ENCODE measurements around the gene HCST.
"Not testable (repeated sequence)": the region's sequence is repeated elsewhere in the genome, so short reads cannot be mapped to it uniquely, and the experiment has no call there.

Gene HCST

GRCh38 chr19:35879068-35879467, 23.3 kb upstream of the HCST start:
- DNase-seq (ENCODE audit: extremely low read depth in 1 of 2, low read depth in 1 of 2): no peak

DNA sequence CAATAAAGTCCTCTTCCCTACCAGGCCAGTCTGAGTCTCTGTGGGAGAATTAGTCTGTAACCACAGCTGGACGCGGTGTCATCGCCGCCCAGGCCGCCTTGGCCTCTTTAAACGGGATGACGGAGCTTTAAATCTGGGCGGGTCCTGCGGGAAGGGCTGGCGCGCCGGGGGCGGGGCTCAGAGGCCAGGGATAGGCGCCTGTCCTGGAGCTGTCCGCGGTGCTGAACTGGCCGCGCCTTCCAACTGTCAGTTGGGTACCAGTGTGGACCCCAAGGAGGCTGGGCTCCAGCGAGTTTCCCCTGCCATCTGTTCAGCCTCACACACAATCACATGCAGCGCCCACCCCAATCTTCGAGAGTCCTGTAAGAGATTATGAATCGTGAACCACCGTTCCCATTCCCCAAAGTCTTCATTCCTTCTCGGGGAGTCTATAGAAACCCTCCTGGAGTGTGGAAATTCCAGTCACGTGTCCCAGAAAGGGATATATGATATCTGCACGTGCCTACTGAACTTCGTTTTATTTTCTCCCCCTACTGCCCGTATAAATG, 22.5 kb upstream of the HCST start:
- peak; percentile 64 to 77 for DNase-seq (ENCODE audit: extremely low read depth in 1 of 2, low read depth in 1 of 2)

DNA sequence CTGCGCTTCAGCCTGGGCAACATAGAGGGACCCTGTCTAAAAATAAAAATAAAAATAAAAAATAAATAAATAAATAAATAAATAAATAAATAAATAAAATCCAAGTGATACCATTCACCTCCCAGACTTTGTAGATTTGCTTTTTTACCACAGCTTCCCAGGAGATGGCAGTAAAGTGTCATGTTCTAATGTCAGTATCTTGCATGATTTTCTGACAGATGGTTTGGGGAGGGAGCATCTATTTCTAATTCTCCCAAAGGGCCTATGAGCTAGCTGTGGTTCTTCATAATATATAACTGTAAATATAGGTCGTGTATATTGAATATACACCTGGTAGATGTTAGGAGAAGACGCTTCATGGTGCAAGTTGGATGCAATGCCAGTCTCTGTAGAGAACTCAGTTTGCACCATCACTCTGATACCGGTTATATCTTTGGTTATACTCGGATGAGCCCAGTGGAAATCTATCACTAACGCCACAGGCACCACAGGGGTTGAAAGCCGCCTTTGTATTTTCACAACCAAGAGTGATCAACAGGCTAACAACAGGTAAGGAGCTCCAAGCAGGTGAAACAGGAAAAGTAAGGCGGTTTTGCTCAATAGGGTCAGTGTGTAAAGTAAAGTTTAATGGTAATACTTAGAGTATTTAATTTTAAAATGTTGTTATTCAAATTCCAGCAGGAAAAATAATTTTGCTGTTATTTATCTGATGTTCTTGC, 20.1 kb upstream of the HCST start:
- DNase-seq (ENCODE audit: extremely low read depth in 1 of 2, low read depth in 1 of 2): no peak

GRCh38 chr19:35883882-35884281, 18.4 kb upstream of the HCST start:
- no peak for DNase-seq (ENCODE audit: extremely low read depth in 1 of 2, low read depth in 1 of 2)

DNA sequence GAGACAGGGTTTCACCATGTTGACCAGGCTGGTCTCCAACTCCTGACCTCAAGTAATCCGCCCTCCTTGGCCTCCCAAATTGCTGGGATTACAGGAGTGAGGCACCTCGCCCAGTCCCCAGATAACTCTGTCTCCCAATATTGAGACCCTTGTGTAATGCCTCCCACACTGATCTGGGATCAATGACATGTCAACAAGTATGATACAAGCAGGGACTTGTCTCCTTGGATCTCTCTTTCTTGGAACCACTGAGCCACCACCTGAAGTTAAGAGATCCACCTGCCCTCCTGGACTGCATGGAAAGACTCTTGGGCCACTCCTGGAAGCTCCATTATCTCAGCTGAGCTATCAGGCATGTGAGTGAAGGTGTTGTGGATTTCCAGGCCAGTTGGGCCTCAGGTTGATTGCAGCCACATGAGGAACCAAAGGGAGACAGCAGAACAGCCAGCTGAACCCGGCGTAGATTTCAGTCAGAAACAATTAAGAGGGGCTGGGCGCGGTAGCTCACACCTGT, 17.0 kb upstream of the HCST start:
- no peak for DNase-seq (ENCODE audit: extremely low read depth in 1 of 2, low read depth in 1 of 2)

DNA sequence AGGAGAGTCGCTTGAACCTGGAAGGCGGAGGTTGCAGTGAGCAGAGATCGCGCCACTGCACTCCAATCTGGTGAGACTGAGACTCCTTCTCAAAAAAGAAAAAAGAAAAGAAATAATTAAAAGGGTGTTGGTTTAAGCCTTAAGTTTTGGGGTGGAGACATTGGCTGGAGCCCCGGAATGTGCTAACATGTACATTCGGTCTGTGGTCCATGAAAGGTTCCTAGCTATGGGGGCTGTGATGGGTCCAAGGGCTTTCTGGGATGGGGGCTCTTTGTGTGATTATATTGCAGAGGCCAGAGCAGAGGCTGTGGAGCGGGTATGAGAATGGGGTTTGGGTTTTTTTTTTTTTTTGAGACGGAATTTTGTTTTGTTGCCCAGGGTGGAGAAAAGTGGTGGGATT, 16.4 kb upstream of the HCST start:
- no peak for DNase-seq (ENCODE audit: extremely low read depth in 1 of 2, low read depth in 1 of 2)

DNA sequence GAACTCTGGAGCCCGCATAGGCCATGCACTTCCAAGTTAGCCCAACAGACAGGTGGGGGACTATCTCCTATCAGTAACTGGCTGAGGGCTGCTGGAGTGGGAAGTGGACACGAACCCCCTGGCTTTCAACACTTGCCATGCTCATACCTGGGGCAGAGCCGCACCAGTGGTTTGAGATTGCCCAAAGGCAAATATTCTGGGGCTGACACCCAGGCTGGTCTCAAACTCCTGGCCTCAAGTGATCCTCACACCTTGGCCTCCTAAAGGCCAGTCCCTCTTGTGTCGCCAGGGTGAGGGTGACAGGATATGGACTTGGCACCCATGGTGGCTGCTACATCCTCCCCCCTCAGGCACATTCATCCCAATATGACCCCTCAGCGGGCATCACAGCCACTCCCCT, 15.1 kb upstream of the HCST start:
- no peak for DNase-seq (ENCODE audit: extremely low read depth in 1 of 2, low read depth in 1 of 2)

DNA sequence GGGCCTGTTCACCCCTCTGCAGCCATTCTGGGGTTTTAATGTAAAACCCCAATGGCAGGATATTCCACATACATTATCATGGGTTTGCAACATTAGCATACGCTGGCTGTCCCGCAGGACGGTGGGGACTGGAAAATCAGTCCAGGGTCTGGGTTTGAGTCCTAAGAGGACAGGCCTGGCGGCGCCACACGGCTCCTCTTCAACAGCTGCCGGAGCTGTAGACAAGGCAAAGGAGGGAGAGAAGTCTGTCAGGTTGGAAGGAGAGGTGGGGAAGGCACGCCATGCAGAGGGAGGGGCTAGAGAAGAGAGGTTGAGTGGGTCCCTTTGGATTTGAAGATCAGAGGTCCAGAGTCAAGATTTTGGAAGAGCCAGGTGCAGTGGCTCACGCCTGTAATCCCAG, 13.9 kb upstream of the HCST start:
- no peak for DNase-seq (ENCODE audit: extremely low read depth in 1 of 2, low read depth in 1 of 2)

DNA sequence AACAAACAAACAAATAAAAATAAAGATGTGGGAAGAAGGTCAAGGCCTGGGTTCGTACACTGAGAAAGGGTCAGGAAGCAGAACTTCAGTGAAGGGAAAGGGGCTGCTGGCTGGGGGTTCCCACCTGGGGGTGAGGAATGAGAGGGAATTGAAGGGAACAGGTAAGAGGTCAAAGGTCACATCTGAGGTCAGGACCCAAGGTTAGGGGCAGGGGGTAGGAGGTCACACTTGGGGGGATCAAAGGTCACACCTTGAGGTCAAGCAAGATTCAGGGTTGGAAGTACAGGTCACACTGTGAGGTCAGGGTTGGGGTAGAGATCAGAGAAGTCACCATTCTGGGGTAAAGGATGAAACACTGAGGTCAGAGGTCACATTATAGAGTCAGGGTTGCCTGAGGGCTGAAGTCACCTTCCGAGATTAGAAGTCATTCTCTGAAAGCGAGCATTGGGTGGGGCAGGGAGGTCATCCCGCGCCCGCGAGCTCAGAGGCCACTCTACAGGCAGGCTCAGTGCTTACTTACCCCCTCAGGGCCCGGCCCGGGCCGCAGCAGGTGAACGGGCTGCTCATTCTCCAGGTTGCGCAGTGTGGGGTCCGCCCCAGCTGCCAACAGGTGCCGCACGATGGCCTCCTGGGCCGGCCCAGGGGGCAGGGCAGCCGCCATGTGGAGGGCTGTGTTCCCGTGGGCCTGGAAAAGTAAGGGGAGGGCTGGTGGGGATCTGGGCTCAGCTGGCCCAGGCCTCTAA, 12.8 kb upstream of the HCST start:
- no peak for DNase-seq (ENCODE audit: extremely low read depth in 1 of 2, low read depth in 1 of 2)

- no peak for DNase-seq (ENCODE audit: extremely low read depth in 1 of 2, low read depth in 1 of 2)
Observed at GRCh38 chr19:35890113-35890650, 12.1 kb upstream of the HCST start.

DNA sequence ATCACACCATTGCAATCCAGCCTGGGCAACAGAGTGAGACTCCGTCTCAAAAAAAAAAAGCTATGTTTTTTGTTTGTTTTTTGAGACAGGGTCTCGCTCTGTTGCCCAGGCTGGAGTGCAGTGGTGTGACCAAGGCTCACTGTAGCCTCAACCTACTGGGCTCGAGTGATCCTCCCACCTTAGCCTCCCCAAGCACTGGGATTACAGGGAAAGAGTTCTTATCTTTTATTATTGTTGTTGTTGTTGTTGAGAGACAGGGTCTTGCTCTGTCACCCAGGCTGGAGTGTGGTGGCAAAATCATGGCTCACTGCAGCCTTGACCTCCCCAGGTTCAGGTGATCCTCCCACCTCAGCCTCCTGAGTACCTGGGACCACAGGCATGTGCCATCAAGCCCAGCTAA, 10.5 kb upstream of the HCST start:
- DNase-seq (ENCODE audit: extremely low read depth in 1 of 2, low read depth in 1 of 2): not testable (repeated sequence)

GRCh38 chr19:35894342-35894741, 8.0 kb upstream of the HCST start:
- DNase-seq (ENCODE audit: extremely low read depth in 1 of 2, low read depth in 1 of 2): no peak

DNA sequence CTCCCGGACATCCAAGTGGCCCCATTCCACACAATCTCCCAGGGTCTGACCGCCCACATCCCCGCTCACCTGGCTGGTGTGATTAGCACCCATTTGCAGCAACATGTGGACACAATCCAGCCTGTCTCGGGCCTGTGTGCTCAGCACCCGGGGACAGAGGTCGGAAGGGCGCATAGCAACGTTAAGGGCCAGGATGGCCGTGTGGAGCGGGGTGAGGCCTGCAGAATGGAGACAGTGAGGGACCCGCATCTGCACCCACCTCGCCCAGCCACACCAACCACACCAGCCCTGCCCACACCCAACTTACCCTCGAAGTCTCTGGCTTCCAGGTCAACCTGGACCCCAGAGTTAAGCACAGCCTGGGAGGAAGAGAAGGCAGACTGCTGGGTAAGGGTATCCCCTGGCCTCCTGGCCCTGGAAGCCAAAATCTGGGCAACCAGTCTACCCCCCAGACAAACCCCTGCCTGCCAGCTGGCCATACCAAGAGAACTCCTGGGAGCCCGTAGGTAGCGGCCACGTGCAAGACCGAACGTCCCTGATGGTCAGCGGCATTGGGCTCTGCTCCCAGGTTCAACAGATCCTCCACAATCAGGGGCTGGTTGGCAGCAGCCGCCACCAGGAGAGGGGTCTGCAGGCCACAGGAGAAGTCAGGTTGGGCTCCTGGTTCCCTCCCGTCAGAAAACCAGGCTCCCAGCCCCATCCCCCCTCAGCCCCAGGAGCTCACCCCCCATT, 6.3 kb upstream of the HCST start:
- no peak for DNase-seq (ENCODE audit: extremely low read depth in 1 of 2, low read depth in 1 of 2)

- DNase-seq (ENCODE audit: extremely low read depth in 1 of 2, low read depth in 1 of 2): no peak
Observed at GRCh38 chr19:35896643-35897040, 5.7 kb upstream of the HCST start.

- DNase-seq (ENCODE audit: extremely low read depth in 1 of 2, low read depth in 1 of 2): no peak
Observed at GRCh38 chr19:35897706-35898451, 4.5 kb upstream of the HCST start.

GRCh38 chr19:35898499-35898809, 3.9 kb upstream of the HCST start:
- no peak for DNase-seq (ENCODE audit: extremely low read depth in 1 of 2, low read depth in 1 of 2)

DNA sequence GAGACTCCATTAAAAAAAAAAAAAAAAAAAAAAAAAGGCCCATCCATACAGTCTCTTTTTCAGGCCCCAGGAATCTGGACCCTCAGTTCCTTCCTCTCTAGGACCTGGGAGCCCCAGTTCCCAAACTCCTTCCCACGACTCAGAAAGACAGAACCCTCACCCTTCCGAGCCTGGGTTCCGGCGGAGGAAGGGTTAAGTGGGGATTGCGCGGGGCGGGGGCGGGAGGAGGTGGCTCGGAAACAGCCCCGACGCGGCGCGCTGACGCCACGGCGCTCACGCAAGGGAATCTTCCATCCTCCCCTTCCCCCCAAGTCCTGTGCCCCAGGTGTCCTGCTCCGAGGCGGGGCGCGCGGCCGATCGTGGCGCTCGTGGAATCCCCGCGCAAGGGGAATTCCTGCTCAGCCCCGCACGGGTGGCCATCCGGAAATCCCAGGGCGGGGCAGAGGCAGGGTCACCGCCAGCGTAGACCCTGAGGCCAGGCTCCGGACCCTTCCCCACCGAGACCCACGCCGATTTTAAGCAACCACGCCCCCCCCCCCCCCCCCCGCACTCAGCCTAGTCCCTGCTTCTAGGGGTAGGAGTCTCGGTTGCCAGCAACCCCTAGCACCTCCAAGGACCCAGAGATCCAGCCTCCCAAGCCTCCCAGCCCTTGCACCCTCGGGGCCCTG, 2.6 kb upstream of the HCST start:
- DNase-seq (ENCODE audit: extremely low read depth in 1 of 2, low read depth in 1 of 2): peak; percentile 78 to 80

DNA sequence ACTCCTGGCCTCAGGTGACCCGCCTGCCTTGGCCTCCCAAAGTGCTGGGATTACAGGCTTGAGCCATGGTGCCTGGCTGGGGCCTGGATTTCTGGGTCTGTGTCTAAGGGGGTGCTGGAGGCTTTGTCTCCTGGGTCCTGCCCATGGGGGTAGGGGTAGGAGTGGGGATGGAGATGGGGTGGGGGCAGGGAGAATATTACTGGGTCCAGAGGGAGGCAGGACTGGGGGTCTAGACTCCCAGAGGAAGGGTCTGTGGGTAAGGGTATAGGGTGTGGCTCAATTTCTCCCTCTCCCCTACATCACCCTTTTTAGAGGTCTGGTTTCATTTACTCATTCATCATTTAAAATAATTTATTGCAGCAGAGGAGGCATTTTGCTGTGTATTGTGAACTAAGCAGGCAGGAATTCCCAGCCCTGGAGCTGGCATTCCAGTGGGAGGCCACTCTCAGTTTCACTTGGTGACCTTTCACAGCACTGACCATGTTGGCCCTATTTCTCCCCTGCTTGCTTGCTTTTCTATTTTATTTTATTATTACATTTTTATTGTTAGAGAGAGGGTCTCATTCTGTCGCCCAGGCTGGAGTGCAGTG, 1.2 kb upstream of the HCST start:
- DNase-seq (ENCODE audit: extremely low read depth in 1 of 2, low read depth in 1 of 2): no peak

DNA sequence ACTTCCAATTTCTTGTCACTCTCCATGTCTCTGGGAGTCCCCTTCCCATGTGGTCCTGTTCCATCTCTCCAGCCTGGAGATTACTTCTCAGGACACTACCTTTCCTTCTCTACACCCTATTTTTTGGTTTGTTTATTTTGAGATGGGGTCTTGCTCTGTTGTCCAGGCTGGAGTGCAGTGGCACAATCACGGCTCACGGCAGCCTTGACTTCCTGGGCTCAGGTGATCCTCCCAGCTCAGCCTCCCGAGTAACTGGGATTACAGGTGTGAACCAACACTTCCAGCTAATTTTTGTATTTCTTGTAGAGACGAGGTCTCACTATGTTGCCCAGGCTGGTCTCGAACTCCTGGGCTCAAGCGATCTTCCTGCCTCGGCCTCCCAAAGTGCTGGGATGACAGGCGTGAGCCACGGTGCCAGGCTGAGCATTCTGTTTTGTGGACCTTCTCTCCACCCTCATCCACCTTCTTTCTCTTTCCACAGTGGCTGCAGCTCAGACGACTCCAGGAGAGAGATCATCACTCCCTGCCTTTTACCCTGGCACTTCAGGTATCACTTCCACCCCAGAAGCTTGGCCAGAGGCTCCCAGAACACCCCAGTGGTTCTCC, 644 bp downstream of the HCST start:
- no peak for DNase-seq (ENCODE audit: extremely low read depth in 1 of 2, low read depth in 1 of 2)
